ENCODE data around the gene CD300A.
"Not testable (repeated sequence)": the region's sequence is repeated elsewhere in the genome, so short reads cannot be mapped to it uniquely, and the experiment has no call there.

The CD300A gene

GRCh38 chr17:74485022-74485743 is 18.7 kb downstream of the CD300A start:
- Mint-ChIP-seq H3K4me3 (no peak overlapping the region), H3K36me3 (ENCODE audit: low read depth) (no peaks in the 10 kb centered on the region), H3K27me3 (ENCODE audit: low read depth) (peaks cover 49% of the 10 kb centered on the region), H3K9me3 (peaks cover 6% of the 10 kb centered on the region), H3K27ac (peak overlapping the region in 1 of 3 experiments; percentile 48), H3K4me1 (no peaks in the 10 kb centered on the region)
- TF ChIP-seq CTCF (IDR thresholded peaks at IDR 0.05; ENCODE audit: unreplicated experiment in 3 of 3): no peak

GRCh38 chr17:74485841-74486240 is 19.4 kb downstream of the CD300A start:
- no peak overlapping the region for H3K27ac Mint-ChIP-seq
- H3K9me3 Mint-ChIP-seq: peaks cover 6% of the 10 kb centered on the region
- no peak for TF ChIP-seq CTCF (IDR thresholded peaks at IDR 0.05; ENCODE audit: unreplicated experiment in 3 of 3)
- no peaks in the 10 kb centered on the region for H3K36me3 Mint-ChIP-seq (ENCODE audit: low read depth)
- H3K4me1 Mint-ChIP-seq: no peaks in the 10 kb centered on the region
- no peak overlapping the region for H3K4me3 Mint-ChIP-seq
- peaks cover 42% of the 10 kb centered on the region for H3K27me3 Mint-ChIP-seq (ENCODE audit: low read depth)

- H3K4me1 Mint-ChIP-seq; H3K36me3 Mint-ChIP-seq (ENCODE audit: low read depth); H3K9me3 Mint-ChIP-seq; H3K27ac Mint-ChIP-seq; H3K4me3 Mint-ChIP-seq: not testable (repeated sequence)
- peaks cover 18% of the 10 kb centered on the region for H3K27me3 Mint-ChIP-seq (ENCODE audit: low read depth)
These were observed 21.8 kb downstream of the CD300A start for GRCh38 chr17:74488276-74488675.

GRCh38 chr17:74490716-74491115 is 24.3 kb downstream of the CD300A start:
- Mint-ChIP-seq H3K27me3 (ENCODE audit: low read depth) (peaks cover 15% of the 10 kb centered on the region), H3K4me1 (no peaks in the 10 kb centered on the region), H3K9me3 (peaks cover 6% of the 10 kb centered on the region), H3K27ac (no peak overlapping the region), H3K4me3 (no peak overlapping the region), H3K36me3 (ENCODE audit: low read depth) (no peaks in the 10 kb centered on the region)
- TF ChIP-seq CTCF (IDR thresholded peaks at IDR 0.05; ENCODE audit: unreplicated experiment in 3 of 3): no peak

GRCh38 chr17:74491626-74492025 is 25.2 kb downstream of the CD300A start:
- peaks cover 6% of the 10 kb centered on the region for H3K9me3 Mint-ChIP-seq
- peaks cover 10% of the 10 kb centered on the region for H3K27me3 Mint-ChIP-seq (ENCODE audit: low read depth)
- TF ChIP-seq CTCF (IDR thresholded peaks at IDR 0.05; ENCODE audit: unreplicated experiment in 3 of 3): no peak
- H3K27ac Mint-ChIP-seq: peak overlapping the region in 1 of 3 experiments; percentile 54
- H3K4me1 Mint-ChIP-seq: no peaks in the 10 kb centered on the region
- H3K36me3 Mint-ChIP-seq (ENCODE audit: low read depth): no peaks in the 10 kb centered on the region
- H3K4me3 Mint-ChIP-seq: no peak overlapping the region

GRCh38 chr17:74493331-74493833 is 26.9 kb downstream of the CD300A start:
- peaks cover 4% of the 10 kb centered on the region for H3K9me3 Mint-ChIP-seq

More at GRCh38 chr17:74493331-74493833, 26.9 kb downstream of the CD300A start:
- Mint-ChIP-seq H3K4me1 (no peaks in the 10 kb centered on the region), H3K36me3 (ENCODE audit: low read depth) (no peaks in the 10 kb centered on the region), H3K4me3 (no peak overlapping the region), H3K27me3 (ENCODE audit: low read depth) (peaks cover 8% of the 10 kb centered on the region), H3K27ac (peak overlapping the region in 2 of 3 experiments; percentile 43 to 54)
- TF ChIP-seq CTCF (IDR thresholded peaks at IDR 0.05; ENCODE audit: unreplicated experiment in 3 of 3): peak; percentile 91 to 94 (median 92)

Data from nephron (organoid).